Stimulated activated naive CD4-positive, alpha-beta T cell treated with Interleukin-2 at 50 U/mL for 16 hours (primary cell): ENCODE results near the gene VSX1.

Experiments used
- DNase-seq: peaks from one replicate; lab custom pipeline; 2025; lab: John Stamatoyannopoulos, UW

The VSX1 gene

DNA sequence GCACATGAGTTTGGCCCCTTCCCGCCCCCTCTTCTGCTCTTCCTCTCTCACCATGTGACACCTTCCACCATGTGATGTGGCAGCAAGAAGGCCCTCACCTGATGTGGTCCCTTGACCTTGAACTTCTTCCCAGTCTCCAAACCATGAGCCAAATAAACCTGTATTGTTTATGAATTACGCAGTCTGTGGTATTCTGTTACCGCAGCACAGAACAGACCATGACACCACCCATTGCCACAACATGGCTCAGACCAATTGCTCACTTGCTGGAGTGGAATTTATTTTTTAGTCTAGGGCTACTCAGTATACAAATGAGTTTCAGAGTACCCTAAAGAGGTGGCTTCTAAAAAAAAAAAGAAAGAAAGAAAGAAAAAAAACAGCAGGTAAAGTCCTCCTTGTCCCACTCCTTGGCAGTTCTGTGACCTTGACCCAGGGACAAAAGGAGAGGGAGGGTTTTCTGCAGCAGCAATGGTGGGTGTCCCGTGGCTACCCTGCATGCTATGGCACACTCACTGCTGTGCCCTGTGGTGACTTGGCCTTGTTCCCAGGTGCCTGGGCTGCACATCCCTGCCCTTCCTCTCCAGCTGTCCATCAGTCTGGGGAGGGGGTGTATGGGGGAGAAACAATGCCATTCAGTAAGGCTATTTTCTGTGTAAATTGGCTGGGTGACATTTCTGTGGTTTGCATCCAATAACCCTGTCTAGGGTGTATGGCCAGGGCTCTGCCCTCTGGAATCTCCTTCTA lies 5.4 kb upstream of the VSX1 start:
- no peak for DNase-seq

DNA sequence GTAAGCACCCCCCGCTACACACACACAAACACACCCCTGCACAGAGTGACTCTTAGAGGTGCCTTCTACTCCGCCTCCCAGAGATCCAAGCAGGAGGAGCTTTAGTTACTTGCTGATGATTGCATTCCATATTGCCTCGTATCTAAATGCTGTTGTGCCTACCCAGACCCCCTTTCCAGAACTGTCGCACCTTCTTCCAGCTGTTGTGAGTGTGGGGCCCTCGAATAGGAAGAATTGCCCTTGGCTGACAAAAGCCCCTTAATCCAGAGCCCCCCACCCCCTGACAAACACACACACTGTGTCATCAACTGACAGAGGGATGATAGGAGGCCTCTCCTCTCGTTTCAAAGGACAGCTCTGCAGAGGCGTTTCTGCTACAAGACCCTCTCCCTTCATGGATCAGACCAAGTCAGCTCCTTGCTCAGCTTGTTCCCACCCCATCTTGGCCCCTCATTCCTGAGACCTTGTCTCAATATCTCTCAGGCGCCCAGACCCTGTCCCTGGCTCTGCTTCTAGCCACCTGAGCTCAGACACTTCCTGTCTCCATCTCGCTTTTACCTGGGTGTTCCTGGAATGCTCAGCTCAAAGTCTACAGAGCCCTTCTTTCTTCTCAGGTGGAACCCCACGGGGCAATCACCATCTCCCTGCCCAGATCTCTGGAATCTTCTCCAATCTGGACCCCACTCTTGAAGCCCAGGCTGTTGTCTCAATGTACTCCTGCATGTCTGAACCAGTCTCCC lies 4.0 kb upstream of the VSX1 start:
- DNase-seq = no peak

DNA sequence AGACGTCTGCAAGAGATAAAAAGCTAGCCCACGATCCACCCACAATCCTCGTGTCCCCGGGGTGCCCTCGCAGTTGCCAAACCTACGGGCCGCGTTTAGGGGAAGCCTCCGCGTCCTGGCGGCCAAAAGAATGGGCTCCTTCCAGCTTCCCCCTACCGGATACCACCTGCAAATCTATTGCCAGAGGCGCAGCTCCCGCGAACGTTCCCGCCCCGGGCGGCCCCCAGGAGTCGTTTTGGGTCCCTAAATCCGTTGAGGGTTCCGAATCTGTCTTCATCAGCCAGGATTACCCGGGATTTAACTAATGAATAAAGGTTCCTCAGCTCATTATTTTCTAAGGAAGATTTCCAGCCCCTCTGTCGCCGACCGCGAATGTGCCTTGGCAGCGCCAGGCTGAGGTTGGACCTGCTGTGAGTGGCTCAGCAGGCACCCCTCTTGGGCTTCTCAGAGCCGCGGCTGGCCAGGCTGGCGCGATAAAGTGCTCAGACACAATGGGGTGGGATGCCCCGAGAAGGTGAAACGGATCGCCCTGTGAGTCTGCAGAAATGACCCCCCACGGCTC lies 2.8 kb upstream of the VSX1 start:
- peak; percentile 21 for DNase-seq

DNA sequence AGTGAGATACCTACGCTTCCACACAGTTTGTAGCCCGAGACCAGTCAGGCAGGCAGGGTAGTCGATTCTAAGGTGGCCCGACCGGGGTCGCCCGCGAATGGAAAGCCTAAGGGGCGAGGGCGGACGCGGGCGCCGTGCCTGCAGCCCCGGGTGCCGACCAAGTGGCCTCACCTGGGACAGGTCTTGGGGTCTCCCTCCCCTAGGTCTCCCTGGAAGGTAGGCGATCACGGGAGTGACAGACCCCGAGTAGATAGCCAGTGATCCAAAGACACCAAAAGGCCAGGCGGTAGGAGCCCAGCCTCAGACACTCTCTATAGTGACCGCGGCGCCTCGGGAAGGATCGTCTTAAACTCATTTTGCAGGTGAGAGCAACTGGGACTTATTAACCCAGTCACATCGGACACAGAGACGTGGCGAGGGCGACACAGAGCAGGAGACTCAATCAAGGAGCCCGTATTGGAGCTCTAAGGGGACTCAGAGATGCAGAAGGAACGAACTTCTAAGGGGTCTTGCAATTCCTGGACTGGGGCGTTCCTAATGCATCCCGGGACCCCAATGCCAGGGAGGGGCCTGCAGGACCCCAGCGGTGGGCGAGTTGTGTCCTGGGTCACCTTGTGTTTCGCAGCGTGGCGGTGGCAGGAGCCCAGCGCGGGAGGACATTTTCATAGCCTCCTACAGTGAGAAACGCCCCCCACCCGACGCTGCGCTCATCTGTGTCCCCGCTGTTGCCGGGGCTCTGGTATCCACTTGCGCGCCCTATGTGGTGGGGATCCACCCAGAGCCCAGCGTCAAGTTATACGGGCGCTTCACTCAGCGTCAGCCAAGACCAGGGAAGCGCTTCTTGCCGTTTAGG lies 2.1 kb upstream of the VSX1 start:
- DNase-seq = peak; percentile 31

DNA sequence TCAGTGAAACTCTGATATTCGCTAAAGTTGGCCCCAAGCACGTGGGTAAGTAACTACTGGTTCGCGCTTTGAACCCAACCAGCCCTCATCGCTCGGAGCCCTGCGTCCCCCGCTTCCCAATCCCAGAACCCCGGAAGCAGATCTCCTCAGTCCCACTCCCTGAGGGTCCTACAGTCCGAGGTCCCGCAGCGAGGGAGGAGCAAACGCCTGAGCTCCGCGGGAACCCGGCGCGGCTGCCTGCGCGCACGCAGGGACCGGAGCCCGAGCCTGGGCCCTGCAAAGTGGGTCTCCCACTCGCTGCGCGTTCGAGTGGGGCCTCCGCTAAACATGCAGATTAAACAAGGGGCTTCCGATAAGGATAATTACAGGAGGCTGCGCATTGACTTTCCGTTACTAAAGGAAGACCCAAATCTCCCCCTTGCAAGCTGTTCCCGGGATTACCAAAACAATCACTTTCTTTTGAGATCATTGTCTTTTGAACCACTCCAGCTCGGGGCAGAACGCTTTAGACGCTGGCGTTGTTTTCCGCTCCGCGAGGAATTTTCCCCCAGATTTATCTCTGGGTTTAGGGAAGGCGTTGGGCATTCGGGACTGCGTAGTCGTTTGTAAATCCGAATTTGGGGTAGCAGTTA lies 1.3 kb upstream of the VSX1 start:
- no peak for DNase-seq

DNA sequence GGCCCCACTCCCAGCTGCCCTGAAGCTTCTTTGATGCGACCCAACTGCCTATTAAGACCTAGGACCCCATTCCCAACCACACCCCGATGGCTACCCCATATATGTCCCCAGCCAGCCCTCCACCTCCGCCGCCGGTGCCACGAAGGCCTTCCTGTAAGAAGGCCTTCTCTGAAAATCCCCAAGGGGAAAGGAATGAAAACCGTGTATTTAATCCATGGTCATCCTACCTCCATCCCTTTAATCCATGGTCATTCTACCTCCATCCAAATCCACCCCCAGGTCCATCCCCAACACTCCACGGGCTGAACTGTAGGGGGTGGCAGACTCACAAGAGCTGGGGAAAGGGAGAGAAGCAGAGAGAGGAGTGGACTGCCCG lies 545 bp upstream of the VSX1 start:
- no peak for DNase-seq

DNA sequence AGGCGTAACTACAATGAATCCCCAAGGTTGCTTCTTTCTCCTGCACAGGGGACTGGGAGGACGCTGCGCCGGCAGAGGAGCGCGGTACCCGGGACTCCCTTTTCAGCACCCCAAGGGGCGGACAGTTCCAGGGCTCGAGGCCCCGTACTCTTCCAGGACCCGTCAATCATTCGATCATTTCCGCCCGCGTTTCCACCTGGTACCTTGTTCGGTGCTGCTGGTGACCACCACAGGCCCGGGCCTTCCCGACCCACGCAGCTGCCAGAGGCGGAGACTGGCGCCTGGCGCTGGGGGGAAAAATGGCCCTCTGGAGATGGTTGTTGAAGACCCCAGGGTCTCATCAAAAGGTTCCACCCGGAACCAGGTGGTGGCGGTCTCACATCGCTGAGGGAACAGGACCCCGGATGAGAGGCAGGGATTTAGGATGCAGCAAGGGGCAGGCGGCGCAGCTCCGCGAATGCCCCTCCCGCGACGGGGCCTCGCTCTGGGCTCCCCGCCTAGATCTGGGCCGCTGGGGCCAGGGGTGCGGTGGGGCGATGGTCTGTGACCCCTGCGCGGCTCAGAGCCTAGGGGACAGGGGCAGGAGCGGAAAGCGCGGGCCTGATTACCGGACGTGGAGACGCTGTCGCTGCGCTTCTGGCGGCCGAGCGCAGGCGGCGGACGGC lies 744 bp downstream of the VSX1 start:
- no peak for DNase-seq

DNA sequence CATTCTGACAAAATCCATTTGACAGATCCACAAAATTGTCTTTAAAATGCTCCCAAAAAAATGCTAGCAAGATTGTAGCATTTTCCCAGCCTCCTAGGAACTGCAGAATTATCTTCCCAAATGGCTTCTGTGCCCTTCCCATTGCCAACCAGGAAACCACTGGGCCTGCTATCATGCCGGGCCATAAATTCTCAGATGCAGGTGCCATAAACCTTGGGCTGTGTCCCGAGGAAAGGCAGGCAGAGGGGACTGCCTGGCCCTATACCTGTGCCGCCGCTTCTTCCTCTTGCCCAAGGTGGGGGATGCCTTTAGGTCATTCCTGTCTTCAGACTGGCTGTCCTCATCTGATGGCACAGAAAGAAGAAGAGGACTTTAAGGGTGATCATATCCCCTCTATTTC lies 2.8 kb downstream of the VSX1 start:
- no peak for DNase-seq

DNA sequence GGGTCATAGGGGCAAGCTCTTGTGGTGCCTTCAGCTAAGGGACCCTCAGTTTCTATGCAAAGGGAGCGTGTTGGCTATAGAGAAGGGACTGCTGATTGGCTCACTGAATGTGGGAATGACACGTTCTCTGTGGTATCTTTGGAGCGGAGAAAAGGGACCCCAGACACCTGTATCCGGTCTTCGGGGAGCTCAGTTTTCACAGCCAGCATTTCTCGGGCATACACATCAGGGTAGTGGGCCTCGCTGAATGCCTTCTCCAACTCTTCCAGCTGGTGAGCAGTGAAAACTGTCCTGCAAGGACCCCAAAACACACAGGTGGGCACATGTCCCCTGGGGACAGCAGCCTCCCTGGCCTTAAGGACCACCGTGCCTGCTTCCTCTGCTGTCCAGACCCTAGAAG lies 3.3 kb downstream of the VSX1 start:
- no peak for DNase-seq

DNA sequence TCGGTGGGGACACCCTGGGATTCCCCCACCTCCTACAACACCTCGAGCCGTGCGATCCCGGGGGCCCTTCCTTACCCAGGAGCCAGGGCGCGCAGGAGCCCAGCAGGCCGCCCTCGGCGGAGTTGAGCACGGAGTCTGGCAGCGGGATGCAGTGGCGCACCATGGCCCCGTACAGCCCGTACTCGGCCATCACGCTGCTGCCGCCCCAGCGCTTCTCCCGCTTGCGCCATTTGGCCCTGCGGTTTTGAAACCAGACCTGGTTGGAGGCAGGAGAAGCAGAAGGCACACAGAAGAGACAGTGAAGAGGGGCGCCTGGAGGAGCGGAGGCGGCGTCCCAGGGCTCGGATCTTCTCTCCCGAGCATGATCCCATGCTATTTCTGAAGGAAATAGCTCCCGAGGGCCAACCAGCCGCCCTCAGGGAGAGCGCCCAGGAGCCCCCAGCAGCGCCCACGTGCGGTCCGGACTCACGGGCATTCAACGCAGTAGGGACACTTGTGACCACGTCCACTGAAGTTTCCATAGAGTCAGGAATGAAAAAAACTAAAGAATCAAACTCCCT lies 4.3 kb downstream of the VSX1 start:
- DNase-seq = no peak

DNA sequence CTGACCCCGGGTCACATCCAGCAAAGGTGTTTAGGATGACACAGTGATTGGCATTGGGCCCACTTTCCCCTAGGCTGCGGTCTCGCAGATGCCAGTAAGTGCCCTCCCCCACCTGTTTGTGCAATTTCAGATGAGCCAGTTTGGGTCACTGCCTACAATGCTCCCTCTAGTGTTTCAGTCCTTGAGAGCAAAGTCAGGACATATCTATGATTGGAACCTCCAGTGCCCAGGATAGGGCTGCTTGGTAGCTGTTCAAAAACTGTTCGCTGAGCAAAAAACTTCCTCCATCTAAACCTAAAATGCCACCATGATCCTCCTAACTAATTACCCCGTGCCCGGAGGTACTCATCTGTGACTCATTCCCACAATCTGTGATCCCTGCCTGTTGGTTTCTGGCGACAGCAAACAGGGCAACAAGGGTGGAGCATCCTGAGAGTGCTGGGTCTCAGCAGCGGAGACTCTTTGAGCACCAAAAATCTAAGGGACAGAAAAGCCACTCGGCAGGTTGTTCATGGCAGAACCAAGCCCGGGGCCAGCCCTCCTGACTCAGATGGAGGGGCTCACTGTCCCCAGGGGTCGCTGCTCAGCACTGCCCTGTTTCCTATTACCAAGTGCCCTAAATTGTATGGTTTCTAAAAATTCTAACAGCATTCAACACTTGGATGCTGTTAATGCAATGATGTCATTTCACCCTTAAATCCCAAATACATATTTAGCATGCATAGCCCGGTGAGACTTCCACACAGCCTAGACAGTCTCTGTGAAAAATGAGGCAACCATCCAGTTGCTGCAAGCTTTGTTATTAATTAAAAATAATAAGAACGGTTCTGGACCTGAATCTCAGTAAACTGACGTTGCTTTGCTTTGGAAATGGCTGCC lies 5.0 kb downstream of the VSX1 start:
- DNase-seq = no peak

DNA sequence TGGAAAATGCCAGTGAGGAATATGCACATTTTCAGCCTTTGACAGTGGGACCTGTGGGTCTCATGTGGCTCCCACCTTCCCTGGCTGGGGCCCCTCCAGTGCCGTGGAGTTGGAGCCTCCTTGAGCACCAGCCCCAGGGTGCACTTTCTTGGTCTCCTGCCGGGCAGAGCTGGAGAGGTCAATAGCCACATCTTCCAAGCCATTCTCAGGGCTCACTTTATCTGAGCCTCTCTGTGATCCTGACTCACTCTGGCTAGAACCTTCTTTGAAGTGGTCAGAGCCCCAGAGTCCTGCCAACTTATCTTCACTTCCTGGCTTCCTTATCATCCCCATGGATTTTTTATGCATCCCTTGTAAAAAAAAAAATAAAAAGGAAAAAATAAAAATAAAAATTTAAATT lies 5.7 kb downstream of the VSX1 start:
- no peak for DNase-seq

DNA sequence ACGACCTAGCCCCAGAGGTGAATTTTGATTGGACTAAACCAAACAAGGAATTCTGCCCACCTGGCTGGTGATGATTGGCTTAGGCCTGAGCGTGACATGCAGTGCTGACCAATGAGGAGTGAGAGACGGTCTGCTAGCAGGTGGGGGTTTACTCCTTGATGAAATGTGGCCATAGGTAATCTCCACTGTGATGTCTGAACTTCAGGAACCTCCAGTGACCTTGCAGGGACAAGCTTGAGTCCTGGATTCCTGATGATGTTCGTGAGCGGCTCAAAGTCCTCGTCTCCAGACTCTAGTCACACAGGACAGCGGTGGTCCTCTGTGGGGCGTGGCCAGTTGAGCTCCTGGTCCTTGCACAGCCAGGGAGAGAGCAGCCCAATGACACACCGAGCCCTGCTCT lies 8.4 kb downstream of the VSX1 start:
- DNase-seq = no peak

DNA sequence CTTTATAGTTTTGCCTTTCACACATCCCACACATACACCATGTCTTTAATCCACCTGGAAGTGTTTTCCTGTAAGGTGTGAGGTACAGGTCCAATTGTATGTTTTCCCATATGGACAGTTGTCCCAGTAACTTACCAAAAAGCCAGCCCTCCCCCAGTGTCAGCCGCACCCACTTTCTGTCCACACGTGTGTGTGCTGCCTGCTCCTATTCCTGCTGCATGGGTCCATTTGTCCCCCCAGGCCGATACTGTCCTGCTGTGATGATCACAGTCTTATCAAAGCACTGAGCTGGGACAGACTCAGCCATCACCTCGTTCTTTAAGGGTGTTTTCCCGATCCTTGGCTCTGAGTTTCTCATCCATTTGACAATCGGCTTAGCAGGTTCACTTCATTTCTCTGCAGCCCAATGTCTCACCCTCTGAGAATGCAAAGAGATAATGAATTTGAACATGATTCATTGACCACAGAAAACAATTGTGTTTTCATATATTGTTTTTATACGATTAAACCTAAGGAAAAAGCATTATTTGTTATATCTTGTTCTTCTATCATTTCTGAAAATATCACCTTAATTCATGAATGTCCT lies 9.6 kb downstream of the VSX1 start:
- DNase-seq = no peak

DNA sequence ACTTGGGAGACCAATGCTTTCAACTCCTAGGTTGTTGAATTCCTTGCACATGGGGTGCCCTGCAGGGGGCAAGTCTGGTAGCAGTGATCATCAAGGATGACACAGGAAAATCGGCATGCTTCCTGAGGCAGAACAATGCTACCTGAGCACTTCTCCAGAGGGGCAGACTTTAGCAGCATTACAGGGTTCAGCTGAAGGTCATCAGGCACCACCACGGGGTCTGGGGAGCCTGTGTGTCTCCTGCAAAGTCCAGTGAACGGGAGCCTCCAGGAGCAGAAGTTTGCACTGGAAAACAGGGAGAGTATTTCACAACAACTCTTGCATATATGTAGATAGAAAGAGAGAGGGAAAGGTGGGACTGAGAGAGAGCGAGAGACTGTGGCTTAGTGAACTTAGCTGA lies 10.2 kb downstream of the VSX1 start:
- no peak for DNase-seq

DNA sequence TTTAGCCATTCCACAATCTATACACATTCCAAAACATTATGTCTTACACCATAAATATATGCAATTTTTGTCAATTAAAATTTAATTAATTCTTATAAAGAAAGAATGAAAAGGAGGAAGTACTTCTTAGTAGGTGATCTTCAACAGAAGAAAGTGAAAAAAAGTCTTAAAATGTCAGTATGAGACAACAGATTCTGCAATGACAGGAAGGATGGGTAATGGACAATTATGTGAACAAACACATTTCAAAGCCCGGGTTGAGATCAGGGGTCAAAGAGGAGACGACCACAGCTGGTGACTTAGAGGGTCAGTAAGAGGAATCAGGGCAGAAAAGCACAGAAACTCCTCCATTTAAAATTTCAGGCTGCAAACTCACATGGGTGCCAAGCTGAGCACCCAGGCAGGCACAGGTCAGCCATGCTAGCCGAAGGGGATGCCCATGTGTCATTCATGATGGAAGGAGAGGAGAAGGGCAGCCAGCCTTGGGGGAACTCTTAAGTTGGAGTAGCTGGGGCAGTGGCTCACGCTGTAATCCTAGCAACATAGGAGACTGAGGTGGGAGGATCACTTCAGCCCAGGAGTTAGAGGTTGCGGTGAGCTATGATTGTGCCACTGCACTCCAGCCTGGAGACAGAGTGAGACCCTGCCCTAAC lies 11.0 kb downstream of the VSX1 start:
- DNase-seq = no peak

DNA sequence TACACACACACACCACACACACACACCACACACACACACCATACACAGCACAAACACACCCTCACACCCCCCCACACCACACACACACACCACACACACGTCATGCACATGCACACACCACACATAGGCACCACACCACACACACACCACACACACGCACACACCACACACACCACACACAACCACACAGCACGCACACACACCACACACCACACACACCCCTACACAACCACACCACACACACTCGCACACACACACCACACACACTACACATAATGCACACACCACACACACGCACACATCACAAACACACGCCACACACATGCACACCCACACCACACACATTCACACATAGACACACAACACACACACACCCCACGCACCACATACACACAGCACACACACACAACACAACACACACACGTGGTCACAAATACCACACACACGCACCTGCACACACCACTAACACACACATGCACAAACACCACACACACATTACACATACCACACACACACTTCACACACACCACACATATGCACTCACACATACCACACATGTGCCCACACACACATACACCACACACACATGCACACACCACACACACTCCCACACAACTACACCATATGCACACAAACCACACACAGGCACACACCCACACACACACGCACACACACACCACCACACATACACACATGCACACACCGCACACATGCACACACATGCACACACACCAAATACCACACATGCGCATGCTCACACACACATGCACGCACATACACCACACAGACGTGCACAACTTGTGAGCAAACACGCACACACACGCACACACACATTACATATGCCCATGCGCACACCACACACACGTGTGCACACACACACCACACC lies 14.6 kb downstream of the VSX1 start:
- DNase-seq = no peak

DNA sequence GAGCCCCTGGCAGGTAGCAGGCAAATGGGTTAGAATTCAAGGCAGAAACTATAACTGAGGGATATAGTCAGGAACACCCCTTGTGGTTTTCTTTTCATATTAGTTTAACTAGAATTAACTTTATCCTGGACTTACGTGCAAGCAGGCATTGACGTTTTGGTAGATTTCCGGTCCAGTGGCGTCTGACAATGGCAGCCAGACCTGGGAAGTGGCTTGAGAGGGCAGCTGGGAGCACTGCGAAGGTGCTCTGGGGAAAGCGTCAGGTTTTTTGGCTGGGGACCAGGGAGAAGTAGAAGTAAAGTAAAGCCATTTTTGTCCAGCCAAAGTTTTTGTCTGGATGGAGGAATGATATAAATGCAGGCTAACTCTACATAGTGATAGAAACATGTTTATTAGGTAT lies 15.6 kb downstream of the VSX1 start:
- DNase-seq = no peak
